ENCODE data around the gene KIF13A.
"Not testable (repeated sequence)": the region's sequence is repeated elsewhere in the genome, so short reads cannot be mapped to it uniquely, and the experiment has no call there.

KIF13A gene

DNA sequence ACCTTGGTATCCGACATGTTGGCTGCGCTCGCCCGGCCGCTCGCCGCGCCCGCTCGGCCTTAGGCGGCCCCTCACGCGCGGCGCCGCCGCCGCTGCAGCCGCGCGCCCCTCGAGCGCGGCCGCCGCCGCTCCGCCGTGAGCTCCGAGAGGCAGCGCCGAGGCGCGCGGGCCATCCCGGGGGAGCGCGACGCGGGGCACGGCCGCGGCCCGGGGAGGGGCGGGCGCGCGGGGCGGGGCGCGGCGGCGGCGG is at the start of gene KIF13A:
Gene KIF13A, minus strand, starts transcription at position 189 of the 250 bp plus-strand sequence. Its CDS starts 172 bp downstream, at position 17.
- in situ Hi-C loops (cut with MboI; ENCODE audit: low sequenced_read_pairs) = no loop called here

DNA sequence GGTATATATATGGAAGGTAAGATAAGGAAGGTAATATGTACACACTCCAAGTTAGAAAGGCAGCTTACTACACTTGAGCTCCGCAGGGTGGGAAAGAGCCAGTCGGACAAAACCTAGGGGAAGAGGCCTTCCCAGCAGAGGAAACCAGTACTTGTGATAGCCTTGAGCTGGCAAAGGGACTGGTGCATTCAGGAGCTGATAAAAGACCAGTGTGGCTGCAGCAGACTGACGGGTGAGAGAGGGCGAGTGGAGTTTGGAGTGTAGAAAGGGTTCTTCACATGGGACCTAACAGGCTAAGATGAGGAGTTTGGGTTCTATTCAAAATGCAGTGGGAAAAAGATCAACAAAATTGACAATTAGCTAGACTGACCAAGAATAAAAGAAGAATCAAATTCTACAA is 49.3 kb upstream of the KIF13A start:
- in situ Hi-C loops (cut with MboI; ENCODE audit: low sequenced_read_pairs) = no loop called here

DNA sequence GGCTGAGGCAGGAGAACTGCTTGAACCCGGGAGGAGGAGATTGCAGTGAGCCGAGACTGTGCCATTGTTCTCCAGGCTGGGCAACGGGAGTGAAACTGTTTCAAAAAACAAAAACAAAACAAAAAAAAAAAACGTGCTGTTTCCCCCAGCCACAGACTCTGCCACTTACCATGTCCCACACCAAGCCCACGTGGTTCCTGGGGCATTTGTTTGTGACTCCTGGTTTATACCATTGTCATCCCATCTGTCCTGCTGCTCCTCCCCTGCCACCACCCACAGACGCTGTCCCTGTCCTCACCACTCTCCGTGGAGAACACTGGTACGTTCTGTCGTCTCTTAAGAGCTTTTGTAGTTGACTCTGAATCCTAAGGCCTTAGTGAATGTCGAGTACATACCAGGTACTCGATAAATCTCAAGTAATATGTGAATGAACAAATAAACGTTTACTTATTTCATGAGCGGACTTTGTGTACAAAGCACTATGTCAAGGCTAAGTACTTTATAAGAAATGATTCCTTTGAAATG is 48.0 kb upstream of the KIF13A start:
- in situ Hi-C loops (cut with MboI; ENCODE audit: low sequenced_read_pairs) = no loop called here

DNA sequence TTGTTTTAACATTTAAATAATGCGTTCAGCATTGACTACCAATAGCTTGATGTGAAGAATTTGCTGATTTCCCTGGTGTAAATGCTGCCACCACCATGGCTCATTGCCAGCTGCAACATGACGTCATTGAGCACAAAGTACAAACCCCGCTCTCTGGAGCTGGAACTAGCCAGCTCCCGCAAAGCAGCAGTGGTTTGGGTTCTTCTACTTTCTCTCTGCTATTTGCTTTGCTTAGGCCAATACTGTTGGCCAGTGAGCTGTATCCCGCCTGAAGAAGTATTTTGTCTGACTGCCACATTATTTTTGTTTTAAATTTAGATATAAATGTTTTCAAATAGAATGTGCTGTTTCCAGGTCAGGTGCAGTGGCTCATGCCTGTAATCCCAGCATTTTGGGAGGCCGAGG is 47.4 kb upstream of the KIF13A start:
- in situ Hi-C loops (cut with MboI; ENCODE audit: low sequenced_read_pairs) = no loop called here

DNA sequence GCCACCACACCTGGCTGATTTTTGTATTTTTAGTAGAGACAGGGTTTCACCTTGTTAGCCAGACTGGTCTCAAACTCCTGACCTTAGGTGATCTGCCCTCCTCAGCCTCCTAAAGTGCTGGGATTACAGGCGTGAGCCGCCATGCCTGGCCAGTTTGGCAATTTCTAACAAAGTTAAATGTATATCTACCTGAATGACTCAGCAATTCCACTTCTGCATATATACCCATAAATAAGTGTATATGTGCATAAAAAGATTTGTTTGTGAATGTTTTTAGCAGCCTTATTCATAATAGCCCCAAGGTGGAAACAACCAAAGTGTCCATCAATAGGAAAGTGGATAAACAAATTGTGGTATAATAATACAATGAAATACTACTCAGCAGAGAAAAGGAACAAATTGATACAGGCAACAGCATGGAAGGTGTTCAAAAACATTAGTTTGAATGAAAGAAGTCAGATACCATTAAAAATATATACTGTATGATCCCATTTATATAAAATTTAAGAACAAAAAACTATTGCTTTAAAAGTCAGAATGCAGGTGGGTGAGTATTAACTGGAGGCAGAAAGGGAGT is 44.3 kb upstream of the KIF13A start:
- in situ Hi-C loops (cut with MboI; ENCODE audit: low sequenced_read_pairs) = no loop called here

DNA sequence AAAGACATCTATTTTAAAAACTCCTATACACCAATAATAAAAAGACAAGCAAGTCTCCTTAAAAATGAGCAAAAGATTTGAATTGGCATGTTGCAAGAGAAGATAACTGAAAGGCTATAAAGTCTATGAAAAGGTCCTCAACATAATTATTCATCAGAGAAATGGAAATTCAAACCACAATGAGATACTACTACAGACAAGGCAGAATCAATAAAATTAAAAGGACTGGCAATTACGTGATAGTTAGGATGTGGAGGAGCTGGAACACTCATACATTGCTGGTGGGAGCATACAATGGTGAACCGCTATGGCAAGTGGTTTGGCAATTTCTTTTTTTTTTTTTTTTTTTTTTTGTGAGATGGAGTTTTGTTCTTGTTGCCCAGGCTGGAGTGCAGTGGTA is 43.8 kb upstream of the KIF13A start:
- in situ Hi-C loops (cut with MboI; ENCODE audit: low sequenced_read_pairs) = no loop called here

DNA sequence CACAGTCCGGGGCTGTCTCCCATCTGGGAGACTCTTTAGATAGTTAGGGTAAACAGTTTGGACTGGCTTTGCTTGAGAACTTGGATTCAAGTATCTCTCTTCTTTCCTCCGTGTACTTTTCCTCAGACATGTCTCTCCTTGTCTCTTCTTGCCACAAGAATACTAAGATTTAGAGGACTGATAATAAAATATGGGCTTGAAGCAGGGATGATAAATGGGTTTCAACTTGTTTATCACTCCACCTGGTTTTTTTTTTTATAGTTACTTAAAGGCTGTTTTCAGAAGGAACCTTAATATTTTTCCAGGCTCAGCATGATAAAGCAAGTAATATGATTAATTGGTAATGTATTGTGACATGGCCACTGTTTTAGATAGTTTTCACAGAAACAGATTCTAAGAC is 40.9 kb upstream of the KIF13A start:
- in situ Hi-C loops (cut with MboI; ENCODE audit: low sequenced_read_pairs) = no loop called here

DNA sequence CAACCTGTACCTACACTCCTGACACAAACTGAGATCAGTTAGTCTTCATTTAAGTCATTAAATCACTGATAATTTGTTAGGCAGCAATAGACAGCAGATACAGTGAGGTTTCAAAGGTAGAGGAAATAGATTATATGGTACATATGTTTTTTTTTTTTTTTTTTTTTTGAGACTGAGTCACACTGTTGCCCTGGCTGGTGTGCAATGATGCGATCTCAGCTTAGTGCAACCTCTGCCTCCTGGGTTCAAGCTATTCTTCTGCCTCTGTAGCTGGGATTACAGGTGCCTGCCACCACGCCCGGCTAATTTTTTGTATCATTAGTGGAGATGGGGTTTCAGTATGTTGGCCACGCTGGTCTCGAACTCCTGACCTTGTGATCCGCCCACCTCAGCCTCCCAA is 38.2 kb upstream of the KIF13A start:
- in situ Hi-C loops (cut with MboI; ENCODE audit: low sequenced_read_pairs) = no loop called here

DNA sequence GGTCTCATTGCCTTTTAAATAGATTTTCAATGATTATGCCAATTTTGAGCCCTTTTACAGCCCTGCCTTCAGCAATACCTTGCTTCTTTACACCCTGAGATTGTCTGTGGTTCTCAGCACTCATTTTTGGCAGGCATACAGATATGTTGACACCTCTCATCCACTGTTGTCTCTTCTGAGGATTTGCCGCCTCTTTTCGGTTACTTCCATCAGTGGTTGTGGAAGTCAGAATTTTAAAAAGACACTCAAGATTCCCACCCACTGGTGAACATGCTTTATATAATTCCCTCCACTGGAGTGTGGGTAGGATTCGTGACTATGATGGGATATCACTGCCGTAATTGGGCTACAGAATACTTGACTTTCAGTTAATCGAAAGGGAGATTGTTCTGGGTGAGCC is 37.4 kb upstream of the KIF13A start:
- in situ Hi-C loops (cut with MboI; ENCODE audit: low sequenced_read_pairs) = no loop called here

DNA sequence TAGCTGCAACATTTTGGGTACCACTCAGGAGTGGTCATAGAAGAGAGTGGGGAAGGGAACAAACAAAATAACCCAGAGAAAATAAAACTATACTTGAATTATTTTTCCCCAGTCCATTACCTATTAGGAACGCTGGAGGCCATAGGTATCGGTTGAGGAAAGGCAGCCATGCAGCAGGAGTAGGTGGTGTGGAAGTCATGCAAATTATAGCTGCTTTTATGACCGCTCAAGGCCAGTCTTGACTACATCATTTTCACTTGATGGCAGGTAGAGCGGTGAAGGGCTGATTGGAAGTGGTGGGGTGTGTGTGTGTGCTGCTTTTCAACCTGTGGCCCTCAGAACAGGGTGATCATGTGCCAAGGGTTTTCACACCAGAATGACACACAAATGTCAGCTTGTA is 36.5 kb upstream of the KIF13A start:
- in situ Hi-C loops (cut with MboI; ENCODE audit: low sequenced_read_pairs) = no loop called here

DNA sequence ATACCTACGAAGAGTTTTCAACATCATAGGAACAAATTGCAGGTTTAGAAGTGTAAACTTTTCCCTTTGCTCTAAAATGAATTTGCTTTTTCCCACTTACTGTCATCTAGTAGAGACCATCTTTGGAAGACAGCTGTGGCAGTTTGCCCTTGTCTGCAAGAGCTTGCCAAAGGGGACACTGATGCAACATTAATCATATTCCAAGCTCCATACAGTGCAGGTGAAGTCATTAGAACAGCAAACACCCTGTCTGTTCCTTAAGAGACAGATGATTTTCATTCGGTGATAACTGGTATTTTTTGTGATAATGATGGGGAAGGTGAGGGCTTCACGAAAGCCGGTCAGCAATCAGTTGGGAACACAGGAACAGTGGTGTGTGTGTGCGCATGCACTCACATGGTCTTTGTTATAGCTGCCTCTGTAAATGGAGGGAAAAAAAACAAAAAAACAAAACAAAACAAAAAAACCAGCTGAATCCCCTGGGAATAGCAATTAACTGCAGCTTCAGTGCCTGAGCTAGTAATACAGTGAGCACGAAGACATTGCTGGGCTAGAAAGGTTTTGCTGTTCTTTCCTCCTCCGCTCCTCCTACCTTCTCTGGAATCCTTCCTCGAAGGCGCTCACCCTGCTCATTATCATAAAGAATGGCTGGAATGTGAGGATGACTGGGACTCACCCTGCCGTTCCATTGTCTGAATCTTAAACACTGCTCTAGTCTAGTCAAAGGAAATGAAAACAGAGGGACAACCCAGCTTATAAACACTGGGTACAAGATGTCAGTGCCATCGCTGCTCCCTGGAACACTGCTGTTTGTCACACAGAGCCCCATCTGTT is 35.2 kb upstream of the KIF13A start:
- in situ Hi-C loops (cut with MboI; ENCODE audit: low sequenced_read_pairs) = no loop called here

DNA sequence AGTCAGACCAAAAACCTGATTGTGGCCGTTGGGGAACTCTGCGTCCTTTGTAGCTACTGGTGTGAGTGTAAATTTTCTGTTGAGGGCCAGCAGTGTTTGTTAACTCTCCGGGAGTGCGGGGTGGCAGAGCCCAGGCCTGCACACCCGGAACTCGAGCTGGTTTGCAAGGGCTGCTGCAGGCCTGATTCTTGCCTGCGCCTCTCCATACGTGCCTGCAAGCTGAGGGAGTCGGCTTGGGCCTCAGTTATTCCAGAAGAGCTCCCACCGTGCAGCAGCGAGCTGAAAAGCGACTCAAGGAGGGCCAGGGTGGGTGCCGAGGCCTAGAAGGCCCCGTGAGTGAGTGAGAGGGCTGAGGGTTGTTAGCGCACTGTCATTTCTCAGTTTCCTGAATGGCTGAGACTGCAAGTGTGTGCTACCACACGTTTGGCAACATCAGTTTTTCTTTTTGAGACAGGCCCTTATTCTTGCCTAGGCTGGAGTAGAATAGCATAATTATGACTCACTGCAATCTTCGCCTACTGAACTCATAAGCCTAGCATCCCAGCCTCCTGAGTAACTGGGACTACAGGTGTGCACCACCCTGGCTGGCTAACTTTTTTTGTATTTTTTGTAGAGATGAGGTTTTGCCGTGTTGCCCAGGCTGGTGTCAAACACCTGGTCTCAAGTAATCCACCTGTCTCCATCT is 33.9 kb upstream of the KIF13A start:
- in situ Hi-C loops (cut with MboI; ENCODE audit: low sequenced_read_pairs) = no loop called here

DNA sequence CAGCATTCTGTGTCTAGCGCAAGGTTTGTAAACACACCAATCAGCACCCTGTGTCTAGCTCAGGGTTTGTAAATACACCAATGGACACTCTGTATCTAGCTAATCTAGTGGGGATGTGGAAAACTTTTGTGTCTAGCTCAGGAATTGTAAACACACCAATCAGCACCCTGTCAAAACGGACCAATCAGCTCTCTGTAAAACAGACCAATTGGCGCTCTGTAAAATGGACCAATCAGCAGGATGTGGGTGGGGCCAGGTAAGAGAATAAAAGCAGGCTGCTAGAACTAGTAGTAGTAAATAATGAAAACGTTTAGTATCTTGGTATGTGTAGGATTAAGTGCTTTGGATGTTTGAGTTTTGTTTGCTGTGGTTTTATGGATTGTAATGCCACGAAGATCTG is 33.1 kb upstream of the KIF13A start:
- in situ Hi-C loops (cut with MboI; ENCODE audit: low sequenced_read_pairs) = not testable (repeated sequence)

DNA sequence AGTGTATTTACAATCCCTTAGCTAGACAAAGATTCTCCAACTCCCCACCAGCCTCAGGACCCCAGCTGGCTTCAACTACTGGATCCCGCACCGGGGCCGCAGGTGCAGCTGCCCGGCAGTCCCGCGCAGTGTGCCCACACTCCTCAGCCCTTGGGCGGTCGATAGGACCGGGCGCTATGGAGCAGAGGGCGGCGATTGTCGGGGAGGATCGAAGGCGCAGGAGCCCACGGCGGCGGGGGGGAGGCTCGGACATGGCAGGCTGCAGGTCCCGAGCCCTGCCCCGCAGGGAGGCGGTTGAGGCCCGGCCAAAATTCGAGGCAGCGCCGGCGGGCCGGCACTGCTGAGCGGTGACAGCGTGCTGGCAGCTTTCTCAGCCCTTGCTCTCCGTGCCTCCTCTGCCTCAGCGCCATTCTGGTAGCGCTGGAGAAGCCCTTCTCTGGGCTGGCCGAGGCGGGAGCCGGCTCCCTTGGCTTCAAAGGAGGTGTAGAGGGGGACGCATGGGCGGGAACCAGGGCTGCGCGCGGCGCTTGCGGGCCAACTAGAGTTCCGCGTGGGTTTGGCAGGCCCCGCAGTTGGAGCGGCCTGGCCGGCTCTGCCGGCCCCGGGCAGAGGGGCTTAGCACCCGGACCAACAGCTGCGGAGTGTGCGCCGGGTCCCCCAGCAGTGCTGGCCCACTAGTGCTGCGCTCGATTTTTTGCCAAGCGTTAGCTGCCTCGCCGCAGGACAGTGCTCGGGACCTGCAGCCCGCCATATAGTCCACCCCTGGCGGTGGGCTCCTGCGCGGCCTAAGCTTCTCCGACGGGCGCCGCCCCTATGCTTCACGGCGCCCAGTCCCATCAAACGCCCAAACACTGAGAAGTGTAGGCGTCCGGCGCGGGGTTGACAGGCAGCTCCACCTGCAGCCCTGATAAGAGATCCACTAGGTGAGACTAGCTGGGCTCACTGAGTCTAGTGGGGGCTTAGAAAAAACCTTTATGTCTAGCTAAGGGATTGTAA is 32.4 kb upstream of the KIF13A start:
- in situ Hi-C loops (cut with MboI; ENCODE audit: low sequenced_read_pairs) = no loop called here

DNA sequence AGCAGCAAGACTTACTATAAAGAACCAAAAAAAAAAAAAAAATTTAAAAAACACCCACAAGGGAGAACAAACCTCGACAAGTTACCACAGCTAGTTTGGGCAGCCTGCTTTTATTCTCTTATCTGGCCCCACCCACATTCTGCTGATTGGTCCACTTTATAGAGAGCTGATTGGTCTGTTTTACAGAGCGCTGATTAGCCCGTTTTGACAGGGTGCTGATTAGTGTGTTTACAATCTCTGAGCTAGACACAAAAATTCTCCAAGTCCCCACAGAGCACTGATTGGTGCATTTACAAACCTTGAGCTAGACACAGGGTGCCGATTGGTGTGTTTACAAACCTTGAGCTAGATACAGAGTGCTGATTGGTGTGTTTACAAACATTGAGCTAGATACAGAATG is 31.7 kb upstream of the KIF13A start:
- in situ Hi-C loops (cut with MboI; ENCODE audit: low sequenced_read_pairs) = not testable (repeated sequence)

DNA sequence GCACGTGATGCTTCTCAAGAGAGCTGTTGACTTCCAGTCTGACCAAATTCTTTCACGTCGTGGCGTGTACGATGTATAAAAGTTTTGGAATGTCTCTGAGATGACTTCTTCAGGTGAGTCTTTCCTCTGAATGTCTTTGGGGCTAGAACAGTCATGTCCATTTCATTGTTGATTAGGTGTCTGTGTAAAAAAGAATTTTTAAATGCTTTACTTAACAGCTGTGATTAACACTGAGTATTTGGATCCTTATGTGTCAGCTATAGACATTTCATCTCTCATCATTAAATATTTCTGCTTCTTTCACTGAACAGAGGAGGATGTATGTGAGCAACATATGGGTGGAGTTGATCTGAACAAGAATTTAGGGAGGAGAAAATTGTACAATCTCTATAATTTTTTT is 29.3 kb upstream of the KIF13A start:
- in situ Hi-C loops (cut with MboI; ENCODE audit: low sequenced_read_pairs) = no loop called here

DNA sequence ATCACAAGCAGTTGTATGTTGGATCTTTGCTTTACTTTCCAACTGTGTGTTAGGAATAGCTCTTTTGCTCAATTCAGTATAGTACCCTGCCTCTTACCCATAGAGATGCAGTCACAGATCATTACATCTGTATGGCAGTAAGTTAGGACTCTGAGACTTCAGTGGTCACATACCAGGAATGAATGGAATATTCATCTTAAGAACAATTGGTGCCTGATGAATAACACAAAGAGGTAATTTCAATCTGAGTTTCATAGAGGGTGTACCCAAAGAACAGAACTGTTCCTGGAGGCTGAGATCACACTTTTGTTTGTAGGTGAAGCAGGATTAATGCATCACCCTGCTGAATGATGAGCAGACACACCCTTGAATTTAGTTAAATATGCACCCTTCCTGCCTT is 28.7 kb upstream of the KIF13A start:
- in situ Hi-C loops (cut with MboI; ENCODE audit: low sequenced_read_pairs) = no loop called here

DNA sequence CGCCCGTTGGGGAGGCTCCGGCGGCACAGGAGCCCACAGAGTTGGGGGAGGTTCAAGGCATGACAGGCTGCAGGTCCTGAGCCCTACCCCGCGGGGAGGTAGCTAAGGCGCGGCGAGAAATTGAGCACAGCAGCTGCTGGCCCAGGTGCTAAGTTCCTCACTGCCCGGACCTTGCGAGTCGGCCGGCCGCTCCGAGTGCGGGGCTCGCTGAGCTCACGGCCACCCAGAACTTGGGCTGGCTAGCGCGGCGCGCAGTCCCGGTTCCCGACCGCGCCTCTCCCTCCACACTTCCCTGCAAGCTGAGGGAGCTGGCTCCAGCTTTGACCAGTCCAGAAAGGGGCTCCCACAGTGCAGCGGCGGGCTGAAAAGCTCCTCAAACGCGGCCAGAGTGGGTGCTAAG is 23.9 kb upstream of the KIF13A start:
- in situ Hi-C loops (cut with MboI; ENCODE audit: low sequenced_read_pairs) = no loop called here

DNA sequence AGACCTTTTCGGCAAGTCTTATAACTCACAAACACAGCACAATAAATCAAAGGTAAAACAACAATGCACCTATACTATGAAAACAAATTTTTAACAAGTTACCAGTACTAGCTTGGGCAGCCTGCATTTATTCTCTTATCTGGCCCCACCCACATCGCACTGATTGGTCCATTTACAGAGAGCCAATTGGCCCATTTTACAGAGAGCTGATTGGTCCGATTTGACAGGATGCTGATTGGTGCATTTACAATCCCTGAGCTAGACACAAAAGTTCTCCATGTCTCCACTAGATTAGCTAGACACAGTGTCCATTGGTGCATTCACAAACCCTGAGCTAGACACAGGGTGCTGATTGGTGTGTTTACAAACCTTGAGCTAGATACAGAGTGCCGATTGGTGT is 23.1 kb upstream of the KIF13A start:
- in situ Hi-C loops (cut with MboI; ENCODE audit: low sequenced_read_pairs) = not testable (repeated sequence)

DNA sequence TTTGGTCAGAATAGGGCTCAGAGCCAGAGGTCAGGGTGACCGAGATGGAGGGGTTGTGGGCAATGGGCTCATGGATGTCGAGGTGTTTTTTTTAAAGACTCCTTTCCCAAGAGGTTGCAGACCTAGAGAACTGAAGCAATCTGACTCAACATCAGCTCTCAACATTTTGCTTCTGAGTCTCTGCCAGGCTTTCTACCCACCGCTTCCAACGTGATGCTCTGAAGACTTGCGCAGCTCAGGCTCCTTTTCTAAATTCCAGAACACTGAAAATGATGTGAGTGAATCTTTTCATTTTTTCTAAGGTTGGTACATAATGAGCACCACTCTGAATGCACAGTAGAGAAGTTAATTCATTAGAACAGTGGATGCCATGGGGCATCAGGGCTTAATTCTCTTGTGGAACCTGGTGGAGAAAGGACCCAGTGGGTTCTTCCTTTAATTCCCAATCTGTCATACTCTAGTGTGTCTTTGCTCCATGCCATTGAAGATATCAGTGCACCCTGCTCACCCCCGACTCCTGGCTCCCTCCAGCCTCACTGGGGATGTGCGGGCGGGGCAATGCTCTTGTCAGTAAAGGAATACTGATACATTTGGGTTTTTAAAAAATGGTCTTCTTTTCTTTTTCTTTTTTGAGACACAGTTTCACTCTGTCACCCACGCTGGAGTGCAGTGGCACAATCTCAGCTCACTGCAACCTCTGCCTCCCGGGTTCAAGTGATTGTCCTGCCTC is 17.0 kb upstream of the KIF13A start:
- in situ Hi-C loops (cut with MboI; ENCODE audit: low sequenced_read_pairs) = no loop called here

Data from HL-60/S4 treated with phorbol 12-myristate 13-acetate at 8.2 ng/mL for 4 days and 3 days (cell line).